Large intestine (tissue), 3 donors: ENCODE results near the gene PTCD2. TPM values are rescaled to one million over a fixed set of nuclear protein-coding genes. Genes with fewer than 3 reads are reported as not detected.

Source experiments
- DNase-seq, 2 donors: peaks; one replicate each; pipeline versions ENCODE4 v3.0.0 to v3.0.0-alpha.2; 2013
- H3K27ac ChIP-seq: one replicate; pipeline ENCODE4 v1.5.1; 2013; ENCODE audit warnings: low read length
- H3K27me3 ChIP-seq: 2 replicates; pipeline ENCODE4 v1.6.1; 2013; ENCODE audit warnings: low read length; ENCODE audit not compliant: control insufficient read depth, insufficient read depth
- H3K36me3 ChIP-seq: 2 replicates; pipeline ENCODE4 v1.6.1; 2013; ENCODE audit warnings: low read length; ENCODE audit not compliant: control insufficient read depth, insufficient read depth
- H3K4me1 ChIP-seq: one replicate; pipeline ENCODE4 v1.6.1; 2013; ENCODE audit warnings: low read length; ENCODE audit not compliant: control insufficient read depth, insufficient read depth
- H3K4me3 ChIP-seq: one replicate; pipeline ENCODE4 v1.5.1; 2013; ENCODE audit warnings: low read length
- H3K9me3 ChIP-seq: one replicate; pipeline ENCODE4 v1.6.1; 2013; ENCODE audit warnings: mild to moderate bottlenecking, low read depth, low read length, moderate library complexity; ENCODE audit not compliant: control insufficient read depth
- WGBS: methylation state at CpG from one replicate; pipeline ENCODE4 v1.1.5; 2013; ENCODE audit warnings: low lambda C conversion rate; ENCODE audit not compliant: insufficient coverage; 5-methylcytosine and 5-hydroxymethylcytosine counted together
- polyA plus RNA-seq: library from polyadenylated mRNA; unstranded; fragments of 120-200 nt; gene quantifications from one replicate; pipeline ENCODE4 v1.2.1, GENCODE V29; 2013

Gene PTCD2
- polyA plus RNA-seq, 1 donor = 6.7 TPM

DNA sequence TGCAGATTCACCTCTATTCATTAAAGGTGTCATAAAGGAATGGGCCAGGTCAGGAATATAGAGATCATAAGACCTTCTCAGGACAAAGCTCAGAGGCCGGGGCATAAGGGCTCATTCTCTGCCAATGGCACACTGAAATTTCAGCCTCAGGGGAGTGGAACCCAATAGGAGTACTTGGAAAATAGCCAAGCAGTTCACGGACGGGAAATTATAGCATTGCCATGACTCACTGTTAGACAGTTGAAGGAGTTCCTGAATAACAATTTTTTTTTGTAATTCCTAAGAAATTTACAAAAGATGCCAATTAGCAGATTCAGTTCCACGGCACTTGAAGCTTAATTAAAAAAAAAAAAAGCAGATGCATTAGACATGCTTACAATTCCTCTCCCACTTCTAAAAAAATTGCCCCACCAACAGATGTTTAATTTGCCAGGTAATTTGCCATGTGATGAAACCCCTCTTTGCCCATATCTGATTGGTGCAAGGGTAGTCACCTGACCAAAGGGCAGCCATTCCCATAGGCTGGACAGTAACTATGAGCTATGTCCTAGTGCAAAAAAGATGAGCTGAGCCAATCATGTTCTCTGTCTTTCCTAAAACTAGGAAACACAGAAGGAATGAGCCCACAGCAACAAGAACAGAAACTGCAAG, 58.6 kb downstream of the PTCD2 start:
- Histone ChIP-seq H3K36me3 (no peaks in the 10 kb centered on the region), H3K4me3 (no peak overlapping the region), H3K27me3 (no peaks in the 10 kb centered on the region), H3K4me1 (no peaks in the 10 kb centered on the region), H3K9me3 (no peaks in the 10 kb centered on the region), H3K27ac (no peak overlapping the region)
- peak; percentile 51 to 63 for DNase-seq
- WGBS = 60% methylated on average over 1 of the region's 4 CpGs

DNA sequence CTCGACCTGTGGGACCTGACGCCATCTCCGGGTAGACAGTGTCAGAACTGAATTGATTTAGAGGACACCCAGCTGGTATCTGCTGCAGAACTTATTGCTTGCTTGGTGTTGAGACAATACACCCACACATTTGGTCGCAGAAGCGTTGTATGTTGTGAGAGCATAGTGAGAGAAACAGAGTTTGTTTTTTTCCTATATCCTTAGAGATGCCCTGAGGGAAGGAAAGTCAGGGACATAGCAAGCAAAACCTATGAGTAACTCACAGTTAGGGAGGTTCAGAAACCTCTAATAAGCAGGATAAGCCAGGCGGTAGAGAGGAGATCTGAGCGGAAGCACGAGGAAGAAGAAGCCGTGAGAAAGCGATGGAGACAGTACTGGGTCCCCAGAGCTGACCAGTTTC, 59.8 kb downstream of the PTCD2 start:
- Histone ChIP-seq H3K27ac (no peak overlapping the region), H3K4me1 (no peaks in the 10 kb centered on the region), H3K4me3 (no peak overlapping the region), H3K36me3 (no peaks in the 10 kb centered on the region), H3K27me3 (no peaks in the 10 kb centered on the region), H3K9me3 (no peaks in the 10 kb centered on the region)
- WGBS = no CpG with 5 or more reads among the region's 10 CpGs
- DNase-seq = no peak

DNA sequence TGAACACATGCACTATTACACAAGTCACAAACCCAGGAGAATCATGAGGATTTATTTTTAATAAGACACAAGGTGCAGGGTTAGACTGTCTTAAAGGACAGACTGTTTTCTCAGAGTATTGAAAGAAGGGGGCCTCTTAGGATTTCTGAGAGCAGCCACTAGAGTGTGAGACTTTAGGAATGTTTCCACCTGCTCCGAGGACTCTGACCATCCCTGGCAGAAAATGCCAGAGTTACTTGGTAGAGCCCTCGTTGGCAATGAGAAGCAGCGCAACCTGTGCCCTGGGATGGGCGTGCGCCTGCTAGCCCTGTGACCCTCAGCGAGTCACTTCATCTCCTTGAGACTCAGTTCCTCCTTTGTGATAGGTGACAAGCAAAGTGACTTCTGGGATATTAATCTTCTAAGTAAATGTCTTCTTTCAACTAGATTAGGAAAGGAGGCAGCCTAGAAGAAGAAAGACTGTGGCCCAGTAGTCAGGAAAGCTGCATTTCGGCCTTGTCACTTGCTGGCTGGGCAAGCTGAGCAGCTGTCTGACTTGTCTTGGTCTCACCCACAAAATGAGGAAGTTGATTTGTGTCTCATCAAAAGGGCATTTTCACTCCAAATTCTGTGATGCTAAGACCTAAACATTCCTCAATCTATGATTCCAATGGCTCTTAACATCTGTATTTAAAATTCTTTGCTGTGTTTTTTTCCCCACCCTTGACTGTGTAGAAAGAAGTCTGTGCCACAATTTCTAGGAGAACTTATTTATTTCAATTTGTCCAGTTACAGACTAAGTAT, 60.5 kb downstream of the PTCD2 start:
- Histone ChIP-seq H3K4me1 (no peaks in the 10 kb centered on the region), H3K27ac (no peak overlapping the region), H3K4me3 (no peak overlapping the region), H3K9me3 (no peaks in the 10 kb centered on the region), H3K36me3 (no peaks in the 10 kb centered on the region), H3K27me3 (no peaks in the 10 kb centered on the region)
- DNase-seq = no peak
- WGBS = no CpG with 5 or more reads among the region's 7 CpGs

DNA sequence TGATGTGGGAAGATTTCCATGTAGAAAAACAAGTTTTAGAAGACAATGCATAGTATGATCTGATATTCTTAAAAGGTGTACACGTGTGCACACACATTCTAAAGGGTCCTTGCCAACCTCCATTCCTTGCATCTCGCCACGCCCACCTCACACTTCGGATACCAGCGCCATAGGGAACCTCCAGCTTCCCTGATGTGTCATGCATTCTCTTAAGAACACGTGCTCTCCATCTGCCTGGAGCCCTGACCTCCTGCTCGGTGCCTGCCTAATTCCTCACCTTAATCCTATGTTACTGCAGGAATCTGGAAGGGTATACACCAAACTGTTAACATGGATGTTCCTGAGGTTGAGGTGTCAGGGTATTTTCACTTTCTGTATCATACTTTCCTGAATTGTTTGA, 63.1 kb downstream of the PTCD2 start:
- Histone ChIP-seq H3K27me3 (peaks cover 3% of the 10 kb centered on the region), H3K4me1 (no peaks in the 10 kb centered on the region), H3K4me3 (no peak overlapping the region), H3K9me3 (no peaks in the 10 kb centered on the region), H3K36me3 (no peaks in the 10 kb centered on the region), H3K27ac (no peak overlapping the region)
- DNase-seq = no peak
- 83% methylated on average over 1 of the region's 7 CpGs for WGBS

DNA sequence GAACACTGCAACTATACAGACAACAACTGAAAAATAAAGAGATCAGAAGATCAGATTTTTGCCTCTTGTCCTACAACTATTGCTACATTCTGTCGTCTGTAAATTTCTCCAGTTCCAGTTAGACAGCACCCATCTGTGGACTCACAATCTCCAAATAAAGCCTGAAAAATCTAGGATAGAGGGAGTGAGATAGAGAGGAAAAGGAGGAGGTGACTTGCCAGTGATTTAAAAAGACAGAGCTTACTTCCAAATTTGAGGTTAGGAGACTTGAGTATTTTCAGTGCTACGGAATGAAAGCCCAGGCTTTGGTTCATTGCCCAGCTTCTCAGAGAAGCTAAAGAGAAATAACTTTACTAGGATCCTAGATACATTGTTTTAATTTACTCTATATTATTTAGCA, 63.6 kb downstream of the PTCD2 start:
- Histone ChIP-seq H3K4me3 (no peak overlapping the region), H3K36me3 (no peaks in the 10 kb centered on the region), H3K27ac (no peak overlapping the region), H3K27me3 (peaks cover 3% of the 10 kb centered on the region), H3K4me1 (no peaks in the 10 kb centered on the region), H3K9me3 (no peaks in the 10 kb centered on the region)
- DNase-seq = no peak
- WGBS = no CpG with 5 or more reads among the region's 2 CpGs

DNA sequence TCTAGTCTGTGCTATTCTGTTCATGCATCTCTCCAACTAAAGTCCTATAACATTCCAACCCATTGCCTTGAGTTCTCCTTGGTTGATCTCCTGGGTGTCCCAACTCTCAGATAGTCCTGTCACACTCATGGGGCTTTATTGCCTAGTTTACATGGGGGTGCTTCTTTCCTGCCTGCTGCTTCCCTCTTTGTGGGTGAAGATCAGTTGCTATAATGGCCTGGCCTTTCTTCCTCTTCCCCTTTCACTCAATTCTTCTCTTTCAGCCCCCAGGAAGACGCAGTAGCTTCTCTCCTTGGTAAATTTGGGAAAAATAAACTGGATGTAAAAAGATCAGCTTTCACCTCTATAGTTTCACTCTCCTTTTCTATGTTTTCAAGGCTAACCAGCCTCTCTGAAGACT, 66.5 kb downstream of the PTCD2 start:
- WGBS = no CpG with 5 or more reads among the region's 1 CpG
- Histone ChIP-seq H3K27me3 (peaks cover 3% of the 10 kb centered on the region), H3K27ac (no peak overlapping the region), H3K9me3 (no peaks in the 10 kb centered on the region), H3K36me3 (no peaks in the 10 kb centered on the region), H3K4me1 (no peaks in the 10 kb centered on the region), H3K4me3 (no peak overlapping the region)
- no peak for DNase-seq

DNA sequence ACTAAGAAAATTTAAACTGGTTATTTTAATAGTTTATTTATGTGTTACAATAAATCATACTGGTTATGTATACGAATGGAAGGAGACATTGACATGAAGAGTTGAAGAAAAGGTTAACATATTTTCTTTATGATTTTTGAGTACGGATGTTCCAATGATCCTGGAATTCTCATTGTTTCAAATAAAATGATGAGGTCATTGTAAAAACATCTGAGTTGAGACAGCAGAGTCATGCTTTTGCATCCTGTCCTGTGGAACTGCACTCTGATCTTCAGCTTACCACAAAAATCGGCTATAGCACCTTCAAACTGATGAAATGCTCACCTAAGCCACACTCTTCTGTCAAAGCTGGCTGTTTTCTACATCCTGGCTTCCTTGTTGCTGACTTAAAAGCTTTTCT, 67.8 kb downstream of the PTCD2 start:
- no peaks in the 10 kb centered on the region for H3K36me3 ChIP-seq
- no peaks in the 10 kb centered on the region for H3K4me1 ChIP-seq
- DNase-seq = no peak
- H3K4me3 ChIP-seq = no peak overlapping the region
- H3K27ac ChIP-seq = no peak overlapping the region
- peaks cover 3% of the 10 kb centered on the region for H3K27me3 ChIP-seq
- H3K9me3 ChIP-seq = no peaks in the 10 kb centered on the region
- WGBS = 54% methylated on average over 3 of the region's 3 CpGs

DNA sequence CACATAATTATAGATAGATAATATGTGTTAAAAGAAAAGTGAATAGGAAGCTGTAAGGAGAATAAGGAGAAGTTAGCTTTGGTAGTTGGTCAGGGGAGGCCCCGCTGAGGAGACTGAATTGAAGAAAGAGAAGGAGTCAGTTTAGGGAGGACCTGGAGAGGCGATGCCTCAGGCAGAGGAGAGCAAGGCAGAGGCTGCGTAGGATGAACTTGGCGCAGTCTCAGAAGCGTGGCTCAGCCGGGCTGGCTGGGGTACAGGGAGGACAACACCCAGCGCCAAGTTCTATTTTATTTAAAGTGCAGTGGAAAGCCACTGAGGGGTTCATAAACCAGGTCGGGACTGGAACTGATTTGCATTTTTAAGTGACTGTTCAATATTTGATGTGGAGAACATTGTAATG, 68.5 kb downstream of the PTCD2 start:
- Histone ChIP-seq H3K36me3 (no peaks in the 10 kb centered on the region), H3K27me3 (peaks cover 3% of the 10 kb centered on the region), H3K27ac (no peak overlapping the region), H3K4me3 (no peak overlapping the region), H3K9me3 (no peaks in the 10 kb centered on the region), H3K4me1 (no peaks in the 10 kb centered on the region)
- no peak for DNase-seq
- WGBS = 100% methylated on average over 1 of the region's 8 CpGs

DNA sequence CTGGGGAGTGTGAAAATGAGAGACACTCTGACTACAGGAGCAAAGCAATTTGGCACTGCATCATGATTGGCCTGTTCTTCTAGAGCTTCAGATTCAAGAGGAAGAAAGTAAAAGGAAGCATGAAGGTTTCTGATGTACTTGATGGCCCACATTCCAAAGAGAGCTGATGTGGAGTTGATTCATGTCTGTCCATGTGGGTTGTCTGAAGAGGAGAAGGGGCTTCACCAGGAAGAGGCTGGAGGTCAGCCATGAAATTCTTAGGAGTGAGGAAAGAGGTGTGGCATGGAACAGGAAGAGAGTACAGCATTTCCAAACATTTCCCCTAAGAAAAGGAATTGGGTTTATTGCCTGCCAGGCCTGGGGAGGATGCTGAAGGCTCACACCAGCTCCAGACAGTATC, 70.7 kb downstream of the PTCD2 start:
- H3K27ac ChIP-seq = no peak overlapping the region
- peaks cover 3% of the 10 kb centered on the region for H3K27me3 ChIP-seq
- no peak overlapping the region for H3K4me3 ChIP-seq
- H3K36me3 ChIP-seq = no peaks in the 10 kb centered on the region
- no peak for DNase-seq
- H3K9me3 ChIP-seq = no peaks in the 10 kb centered on the region
- no peaks in the 10 kb centered on the region for H3K4me1 ChIP-seq

DNA sequence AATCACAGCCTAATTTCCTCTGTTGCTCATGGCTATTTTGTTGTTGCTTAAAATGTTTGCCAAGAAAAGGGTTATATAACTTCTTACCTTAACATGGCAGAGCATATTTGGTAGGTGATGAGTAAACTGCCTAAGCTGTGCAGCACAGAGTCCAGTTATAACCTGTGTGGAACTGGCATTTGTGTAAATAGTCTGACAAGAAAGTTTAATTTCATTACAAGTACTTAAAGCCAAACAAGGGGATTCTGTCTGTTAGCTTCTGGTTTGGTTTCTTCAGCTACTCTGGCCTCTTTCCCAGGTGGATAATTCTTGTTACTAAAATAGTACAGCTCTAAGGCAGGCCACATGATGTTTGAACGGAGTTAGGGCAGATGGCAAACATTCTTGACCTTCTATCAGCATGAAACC, 72.2 kb downstream of the PTCD2 start:
- Histone ChIP-seq H3K27me3 (peaks cover 3% of the 10 kb centered on the region), H3K4me1 (no peaks in the 10 kb centered on the region), H3K9me3 (no peaks in the 10 kb centered on the region), H3K4me3 (no peak overlapping the region), H3K36me3 (no peaks in the 10 kb centered on the region), H3K27ac (no peak overlapping the region)
- 33% methylated on average over 1 of the region's 1 CpG for WGBS
- no peak for DNase-seq

DNA sequence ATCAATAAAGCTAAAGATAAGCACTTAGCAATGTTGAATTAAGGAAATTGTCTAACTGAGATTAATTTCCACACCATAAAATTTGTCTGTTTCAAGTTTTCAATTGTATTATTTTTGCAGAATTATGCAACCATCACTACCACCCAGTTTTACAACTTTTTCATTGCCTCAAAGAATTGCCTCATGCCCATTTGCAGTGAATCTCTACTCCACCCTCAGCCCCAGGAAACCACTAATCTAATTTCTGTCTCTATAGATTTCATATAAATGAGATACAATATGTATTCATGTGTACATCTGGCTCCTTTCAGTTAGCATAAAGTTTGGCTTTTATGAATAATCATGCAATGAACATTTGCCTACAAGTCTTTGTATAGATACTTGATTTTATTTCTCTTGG, 72.9 kb downstream of the PTCD2 start:
- Histone ChIP-seq H3K27ac (no peak overlapping the region), H3K4me3 (no peak overlapping the region)

More for the DNA sequence above, 72.9 kb downstream of the PTCD2 start:
- no peaks in the 10 kb centered on the region for H3K9me3 ChIP-seq
- DNase-seq = no peak
- no peaks in the 10 kb centered on the region for H3K36me3 ChIP-seq
- H3K27me3 ChIP-seq = peaks cover 5% of the 10 kb centered on the region
- H3K4me1 ChIP-seq = no peaks in the 10 kb centered on the region
